Measurements from ENCODE around the gene SLMAP.

SLMAP gene

GRCh38 chr3:57943525-57944495 is 187.7 kb downstream of the SLMAP start:
- no peak overlapping the region for H2BK5ac ChIP-seq (ENCODE audit: low read depth, low read length, poor library complexity, severe bottlenecking)
- no peak for DNase-seq

GRCh38 chr3:57946970-57947381 is 190.9 kb downstream of the SLMAP start:
- no peak overlapping the region for H2BK5ac ChIP-seq (ENCODE audit: low read depth, low read length, poor library complexity, severe bottlenecking)
- H4K8ac ChIP-seq (ENCODE audit: low read length), result no peak overlapping the region
- no peak overlapping the region for H3K9ac ChIP-seq (ENCODE audit: low read length)
- no peak overlapping the region for H2AK5ac ChIP-seq (ENCODE audit: low read length, severe bottlenecking)
- no peak overlapping the region for H2BK12ac ChIP-seq (ENCODE audit: low read length in 2 of 2)
- H3K4me3 ChIP-seq (ENCODE audit: insufficient read depth in 1 of 2, low read depth in 1 of 2, low read length in 2 of 2), result no peak overlapping the region
- no peak overlapping the region for H2AFZ ChIP-seq (ENCODE audit: low read depth, low read length)
- H3K14ac ChIP-seq (ENCODE audit: low read length in 2 of 2), result no peak overlapping the region
- no peak overlapping the region for H3K4ac ChIP-seq (ENCODE audit: low read depth in 1 of 2, low read length in 2 of 2)
- no peak overlapping the region for H4K91ac ChIP-seq (ENCODE audit: low read length)
- no peak overlapping the region for H3K4me2 ChIP-seq (ENCODE audit: low read length, poor library complexity, severe bottlenecking)
- no peak overlapping the region for H3K27ac ChIP-seq (ENCODE audit: low read length, poor library complexity, severe bottlenecking)
- H3K79me1 ChIP-seq (replicated peaks; ENCODE audit: low read length, poor library complexity, severe bottlenecking), result no peaks in the 10 kb centered on the region
- DNase-seq, result no peak
- no peak overlapping the region for H2BK120ac ChIP-seq (ENCODE audit: low read depth, low read length)
- H3K9me3 ChIP-seq (ENCODE audit: control insufficient read depth, low read length), result no peaks in the 10 kb centered on the region
- no peak overlapping the region for H3K18ac ChIP-seq (ENCODE audit: low read depth in 1 of 2, low read length in 2 of 2)
- H2BK15ac ChIP-seq (ENCODE audit: low read depth, poor library complexity, severe bottlenecking), result no peak overlapping the region
- H3K27me3 ChIP-seq (ENCODE audit: control insufficient read depth in 1 of 2, insufficient read depth in 1 of 2, low read length in 2 of 2), result no peaks in the 10 kb centered on the region
- no peak overlapping the region for H3K23ac ChIP-seq (ENCODE audit: low read length in 2 of 2)
- 90% methylated on average over 4 of the region's 5 CpGs for WGBS
- no peaks in the 10 kb centered on the region for H3K36me3 ChIP-seq (ENCODE audit: control insufficient read depth in 1 of 2, insufficient read depth in 2 of 2, low read depth in 1 of 2, low read length in 2 of 2)
- H3K4me1 ChIP-seq (ENCODE audit: control insufficient read depth, insufficient read depth, low read depth, low read length), result peaks cover 9% of the 10 kb centered on the region

More at GRCh38 chr3:57943525-57944495, 187.7 kb downstream of the SLMAP start:
- Histone ChIP-seq H3K18ac (ENCODE audit: low read depth in 1 of 2, low read length in 2 of 2) (no peak overlapping the region), H3K27me3 (ENCODE audit: control insufficient read depth in 1 of 2, insufficient read depth in 1 of 2, low read length in 2 of 2) (no peaks in the 10 kb centered on the region), H3K23ac (ENCODE audit: low read length in 2 of 2) (no peak overlapping the region), H3K9ac (ENCODE audit: low read length) (no peak overlapping the region), H2AFZ (ENCODE audit: low read depth, low read length) (no peak overlapping the region), H3K79me1 (replicated peaks; ENCODE audit: low read length, poor library complexity, severe bottlenecking) (no peaks in the 10 kb centered on the region), H3K4me3 (ENCODE audit: insufficient read depth in 1 of 2, low read depth in 1 of 2, low read length in 2 of 2) (no peak overlapping the region), H3K27ac (ENCODE audit: low read length, poor library complexity, severe bottlenecking) (no peak overlapping the region), H2BK12ac (ENCODE audit: low read length in 2 of 2) (no peak overlapping the region), H3K36me3 (ENCODE audit: control insufficient read depth in 1 of 2, insufficient read depth in 2 of 2, low read depth in 1 of 2, low read length in 2 of 2) (peaks cover 0 to 2% of the 10 kb centered on the region in 2 experiments), H3K14ac (ENCODE audit: low read length in 2 of 2) (no peak overlapping the region), H4K8ac (ENCODE audit: low read length) (peak overlapping the region; percentile 12), H2AK5ac (ENCODE audit: low read length, severe bottlenecking) (no peak overlapping the region), H2BK120ac (ENCODE audit: low read depth, low read length) (no peak overlapping the region), H4K91ac (ENCODE audit: low read length) (peak overlapping the region; percentile 52), H3K9me3 (ENCODE audit: control insufficient read depth, low read length) (no peaks in the 10 kb centered on the region), H3K4me2 (ENCODE audit: low read length, poor library complexity, severe bottlenecking) (no peak overlapping the region), H3K4ac (ENCODE audit: low read depth in 1 of 2, low read length in 2 of 2) (no peak overlapping the region), H3K4me1 (ENCODE audit: control insufficient read depth, insufficient read depth, low read depth, low read length) (no peaks in the 10 kb centered on the region), H2BK15ac (ENCODE audit: low read depth, poor library complexity, severe bottlenecking) (no peak overlapping the region)
- 77% methylated on average over 8 of the region's 8 CpGs for WGBS

- H3K14ac ChIP-seq (ENCODE audit: low read length in 2 of 2), result no peak overlapping the region
- no peaks in the 10 kb centered on the region for H3K9me3 ChIP-seq (ENCODE audit: control insufficient read depth, low read length)
- peaks cover 13% of the 10 kb centered on the region for H3K4me1 ChIP-seq (ENCODE audit: control insufficient read depth, insufficient read depth, low read depth, low read length)
- H2AFZ ChIP-seq (ENCODE audit: low read depth, low read length), result no peak overlapping the region
- H2AK5ac ChIP-seq (ENCODE audit: low read length, severe bottlenecking), result no peak overlapping the region
- peak overlapping the region in 1 of 2 experiments; percentile 8 for H2BK12ac ChIP-seq (ENCODE audit: low read length in 2 of 2)
- no peak overlapping the region for H3K4ac ChIP-seq (ENCODE audit: low read depth in 1 of 2, low read length in 2 of 2)
- no peak overlapping the region for H3K9ac ChIP-seq (ENCODE audit: low read length)
- no peaks in the 10 kb centered on the region for H3K36me3 ChIP-seq (ENCODE audit: control insufficient read depth in 1 of 2, insufficient read depth in 2 of 2, low read depth in 1 of 2, low read length in 2 of 2)
- no peak overlapping the region for H3K4me2 ChIP-seq (ENCODE audit: low read length, poor library complexity, severe bottlenecking)
- 82% methylated on average over 10 of the region's 12 CpGs for WGBS
- DNase-seq, result no peak
- no peak overlapping the region for H3K27ac ChIP-seq (ENCODE audit: low read length, poor library complexity, severe bottlenecking)
- no peaks in the 10 kb centered on the region for H3K79me1 ChIP-seq (replicated peaks; ENCODE audit: low read length, poor library complexity, severe bottlenecking)
- no peak overlapping the region for H3K18ac ChIP-seq (ENCODE audit: low read depth in 1 of 2, low read length in 2 of 2)
- H2BK15ac ChIP-seq (ENCODE audit: low read depth, poor library complexity, severe bottlenecking), result no peak overlapping the region
- no peak overlapping the region for H3K23ac ChIP-seq (ENCODE audit: low read length in 2 of 2)
- no peak overlapping the region for H2BK5ac ChIP-seq (ENCODE audit: low read depth, low read length, poor library complexity, severe bottlenecking)
- no peak overlapping the region for H3K4me3 ChIP-seq (ENCODE audit: insufficient read depth in 1 of 2, low read depth in 1 of 2, low read length in 2 of 2)
- H4K91ac ChIP-seq (ENCODE audit: low read length), result peak overlapping the region; percentile 1
- H3K27me3 ChIP-seq (ENCODE audit: control insufficient read depth in 1 of 2, insufficient read depth in 1 of 2, low read length in 2 of 2), result no peaks in the 10 kb centered on the region
- no peak overlapping the region for H4K8ac ChIP-seq (ENCODE audit: low read length)
- H2BK120ac ChIP-seq (ENCODE audit: low read depth, low read length), result no peak overlapping the region
Measured at GRCh38 chr3:57948080-57948671, 192.1 kb downstream of the SLMAP start.

- no peak overlapping the region for H4K8ac ChIP-seq (ENCODE audit: low read length)
- no peak overlapping the region for H3K27ac ChIP-seq (ENCODE audit: low read length, poor library complexity, severe bottlenecking)
- 87% methylated on average over 9 of the region's 9 CpGs for WGBS
- H3K4me3 ChIP-seq (ENCODE audit: insufficient read depth in 1 of 2, low read depth in 1 of 2, low read length in 2 of 2), result no peak overlapping the region
- no peak overlapping the region for H3K4ac ChIP-seq (ENCODE audit: low read depth in 1 of 2, low read length in 2 of 2)
- no peak overlapping the region for H3K9ac ChIP-seq (ENCODE audit: low read length)
- peak overlapping the region; percentile 41 for H2BK15ac ChIP-seq (ENCODE audit: low read depth, poor library complexity, severe bottlenecking)
- DNase-seq, result no peak
- H3K9me3 ChIP-seq (ENCODE audit: control insufficient read depth, low read length), result no peaks in the 10 kb centered on the region
- H2BK120ac ChIP-seq (ENCODE audit: low read depth, low read length), result no peak overlapping the region
- no peaks in the 10 kb centered on the region for H3K36me3 ChIP-seq (ENCODE audit: control insufficient read depth in 1 of 2, insufficient read depth in 2 of 2, low read depth in 1 of 2, low read length in 2 of 2)
- H2AFZ ChIP-seq (ENCODE audit: low read depth, low read length), result no peak overlapping the region
- H3K23ac ChIP-seq (ENCODE audit: low read length in 2 of 2), result no peak overlapping the region
- peak overlapping the region; percentile 47 for H4K91ac ChIP-seq (ENCODE audit: low read length)
- H3K18ac ChIP-seq (ENCODE audit: low read depth in 1 of 2, low read length in 2 of 2), result no peak overlapping the region
- peaks cover 13% of the 10 kb centered on the region for H3K4me1 ChIP-seq (ENCODE audit: control insufficient read depth, insufficient read depth, low read depth, low read length)
- no peak overlapping the region for H2BK5ac ChIP-seq (ENCODE audit: low read depth, low read length, poor library complexity, severe bottlenecking)
- H2BK12ac ChIP-seq (ENCODE audit: low read length in 2 of 2), result peak overlapping the region in 1 of 2 experiments; percentile 29
- H3K79me1 ChIP-seq (replicated peaks; ENCODE audit: low read length, poor library complexity, severe bottlenecking), result no peaks in the 10 kb centered on the region
- H3K14ac ChIP-seq (ENCODE audit: low read length in 2 of 2), result no peak overlapping the region
- no peak overlapping the region for H3K4me2 ChIP-seq (ENCODE audit: low read length, poor library complexity, severe bottlenecking)
- no peaks in the 10 kb centered on the region for H3K27me3 ChIP-seq (ENCODE audit: control insufficient read depth in 1 of 2, insufficient read depth in 1 of 2, low read length in 2 of 2)
- no peak overlapping the region for H2AK5ac ChIP-seq (ENCODE audit: low read length, severe bottlenecking)
Measured at GRCh38 chr3:57948781-57949242, 192.7 kb downstream of the SLMAP start.

All from mesenchymal stem cell (in vitro differentiated cells and primary cell).